GM12891 (cell line): ENCODE results near the gene G6PC2.
"Not testable (repeated sequence)": the region's sequence is repeated elsewhere in the genome, so short reads cannot be mapped to it uniquely, and the experiment has no call there.

Experiments used
- POLR2A ChIP-seq: IDR thresholded peaks from 2 replicates; pipeline ENCODE4 v1.6.1; 2011; ENCODE audit warnings: low read depth, low read length, control low read depth
- POLR2AphosphoS5 ChIP-seq: IDR thresholded peaks from 2 replicates; pipeline ENCODE4 v1.6.1; 2011; ENCODE audit warnings: low read depth, low read length, control low read depth
- POU2F2 ChIP-seq: IDR thresholded peaks from 2 replicates; pipeline ENCODE4 v1.6.1; 2011; ENCODE audit warnings: low read depth, mild to moderate bottlenecking, control low read depth, low read length, moderate library complexity

DNA sequence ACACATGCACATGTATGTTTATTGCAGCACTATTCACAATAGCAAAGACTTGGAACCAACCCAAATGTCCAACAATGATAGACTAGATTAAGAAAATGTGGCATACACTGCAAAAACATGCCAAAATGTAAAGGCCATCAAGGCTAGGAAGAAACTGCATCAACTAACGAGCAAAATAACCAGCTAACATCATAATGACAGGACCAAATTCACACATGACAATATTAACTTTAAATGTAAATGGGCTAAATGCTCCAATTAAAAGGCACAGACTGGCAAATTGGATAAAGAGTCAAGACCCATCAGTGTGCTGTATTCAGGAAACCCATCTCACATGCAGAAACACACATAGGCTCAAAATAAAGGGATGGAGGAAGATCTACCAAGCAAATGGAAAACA is 33.9 kb upstream of the G6PC2 start:
- not testable (repeated sequence) for TF ChIP-seq POLR2A, POLR2AphosphoS5, POU2F2
